Activated naive CD8-positive, alpha-beta T cell treated with anti-CD3 and anti-CD28 coated beads, Interleukin-2, amount 50 U/mL, for 24 hours (primary cell): ENCODE results near the gene INSIG1.

Experiments used
- ATAC-seq: fragments of 150-1000 bp; cut with Tn5 transposase; one replicate; pipeline ENCODE4 v1.10.0; 2021
- DNase-seq: peaks from one replicate; pipeline ENCODE4 v3.0.0; 2021
- H3K27ac Mint-ChIP-seq: one replicate; pipeline ENCODE4 v1.8.0; 2021; ENCODE audit warnings: mild to moderate bottlenecking, mixed read lengths
- H3K27me3 Mint-ChIP-seq: one replicate; pipeline ENCODE4 v1.8.0; 2021; ENCODE audit warnings: mixed read lengths
- H3K36me3 Mint-ChIP-seq: one replicate; pipeline ENCODE4 v1.8.0; 2021; ENCODE audit warnings: low read depth, mixed read lengths
- H3K4me1 Mint-ChIP-seq: one replicate; pipeline ENCODE4 v1.8.0; 2021; ENCODE audit warnings: mixed read lengths
- H3K4me3 Mint-ChIP-seq: one replicate; pipeline ENCODE4 v1.8.0; 2021; ENCODE audit warnings: mild to moderate bottlenecking, moderate library complexity, mixed read lengths
- H3K9me3 Mint-ChIP-seq: one replicate; pipeline ENCODE4 v1.8.0; 2021; ENCODE audit warnings: mixed read lengths

The INSIG1 gene

DNA sequence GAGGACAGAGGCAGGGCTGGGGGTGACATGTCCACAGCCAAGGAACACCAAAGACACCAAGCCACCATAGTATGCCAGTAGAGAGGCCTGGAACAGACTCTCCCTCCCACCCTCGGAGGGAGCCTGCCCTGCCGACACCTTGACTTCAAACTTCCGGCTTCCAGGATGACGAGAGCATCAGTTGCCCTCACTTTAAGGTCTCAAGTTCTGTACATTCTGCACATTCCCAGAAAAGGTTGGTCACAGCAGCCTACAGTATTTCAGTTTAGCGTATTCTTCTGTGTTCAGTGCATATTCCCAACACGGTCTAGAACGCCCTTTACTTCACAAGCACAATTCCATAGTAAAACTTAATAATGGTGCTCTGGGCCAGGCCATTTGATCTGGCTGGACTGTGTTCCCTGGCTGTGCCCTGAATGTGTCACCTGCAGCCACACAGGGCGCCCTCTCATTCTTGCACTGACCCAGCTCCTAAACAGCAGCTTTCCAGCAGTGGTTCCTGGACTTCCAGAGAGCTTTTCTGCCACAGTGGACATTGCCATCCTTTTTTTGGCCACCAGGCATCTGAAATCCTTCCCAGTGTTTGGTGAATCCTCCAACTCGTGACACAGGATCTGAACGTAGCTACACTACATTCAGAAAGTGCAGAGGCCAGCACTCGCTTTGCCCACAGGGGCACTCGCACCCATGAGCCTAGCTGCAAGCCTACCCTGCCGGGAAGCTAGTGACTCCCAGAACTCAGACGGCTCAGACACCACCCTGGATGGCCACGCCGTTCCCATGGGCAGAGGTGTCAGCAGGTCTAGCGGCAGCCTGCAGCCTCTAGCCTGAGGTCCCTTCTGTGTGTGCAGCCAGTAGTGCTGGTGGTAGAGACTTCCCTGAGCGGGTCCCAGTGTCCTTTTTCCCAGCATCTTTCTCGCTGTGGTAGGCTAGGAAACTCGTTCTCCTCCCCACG lies 36.4 kb upstream of the INSIG1 start:
- Mint-ChIP-seq H3K27ac (no peak overlapping the region), H3K27me3 (no peaks in the 10 kb centered on the region), H3K9me3 (no peaks in the 10 kb centered on the region), H3K4me1 (no peaks in the 10 kb centered on the region), H3K36me3 (no peaks in the 10 kb centered on the region), H3K4me3 (no peak overlapping the region)
- DNase-seq: no peak
- ATAC-seq: no peak

GRCh38 chr7:155262031-155262430 lies 35.6 kb upstream of the INSIG1 start:
- DNase-seq (no peak), ATAC-seq (no peak)
- no peak overlapping the region for H3K4me3 Mint-ChIP-seq
- no peak overlapping the region for H3K27ac Mint-ChIP-seq
- no peaks in the 10 kb centered on the region for H3K4me1 Mint-ChIP-seq
- no peaks in the 10 kb centered on the region for H3K9me3 Mint-ChIP-seq
- no peaks in the 10 kb centered on the region for H3K27me3 Mint-ChIP-seq
- H3K36me3 Mint-ChIP-seq: no peaks in the 10 kb centered on the region

- Mint-ChIP-seq H3K4me1 (no peaks in the 10 kb centered on the region), H3K4me3 (no peak overlapping the region), H3K27me3 (peaks cover 2% of the 10 kb centered on the region), H3K36me3 (no peaks in the 10 kb centered on the region), H3K27ac (no peak overlapping the region), H3K9me3 (no peaks in the 10 kb centered on the region)
- DNase-seq (no peak), ATAC-seq (no peak)
These were observed 34.6 kb upstream of the INSIG1 start for GRCh38 chr7:155263051-155263450.

GRCh38 chr7:155263581-155264143 lies 34.0 kb upstream of the INSIG1 start:
- ATAC-seq: no peak

GRCh38 chr7:155265144-155265543 lies 32.5 kb upstream of the INSIG1 start:
- H3K27ac Mint-ChIP-seq: no peak overlapping the region
- ATAC-seq: no peak
- H3K36me3 Mint-ChIP-seq: no peaks in the 10 kb centered on the region
- no peak overlapping the region for H3K4me3 Mint-ChIP-seq
- DNase-seq: no peak
- H3K4me1 Mint-ChIP-seq: no peaks in the 10 kb centered on the region
- H3K27me3 Mint-ChIP-seq: peaks cover 2% of the 10 kb centered on the region
- no peaks in the 10 kb centered on the region for H3K9me3 Mint-ChIP-seq

More at GRCh38 chr7:155263581-155264143, 34.0 kb upstream of the INSIG1 start:
- H3K4me3 Mint-ChIP-seq: no peak overlapping the region
- H3K36me3 Mint-ChIP-seq: no peaks in the 10 kb centered on the region
- no peaks in the 10 kb centered on the region for H3K9me3 Mint-ChIP-seq
- H3K27ac Mint-ChIP-seq: no peak overlapping the region
- H3K27me3 Mint-ChIP-seq: peaks cover 2% of the 10 kb centered on the region
- DNase-seq: no peak
- no peaks in the 10 kb centered on the region for H3K4me1 Mint-ChIP-seq

- ATAC-seq: no peak
- no peak for DNase-seq
- Mint-ChIP-seq H3K4me1 (peaks cover 3% of the 10 kb centered on the region), H3K27ac (no peak overlapping the region), H3K4me3 (no peak overlapping the region), H3K27me3 (peaks cover 4% of the 10 kb centered on the region), H3K36me3 (no peaks in the 10 kb centered on the region), H3K9me3 (no peaks in the 10 kb centered on the region)
These were observed 31.7 kb upstream of the INSIG1 start for GRCh38 chr7:155265961-155266360.

GRCh38 chr7:155266440-155266839 lies 31.2 kb upstream of the INSIG1 start:
- H3K27me3 Mint-ChIP-seq: peaks cover 4% of the 10 kb centered on the region
- no peak for ATAC-seq
- H3K4me3 Mint-ChIP-seq: no peak overlapping the region
- no peaks in the 10 kb centered on the region for H3K36me3 Mint-ChIP-seq
- H3K4me1 Mint-ChIP-seq: peaks cover 5% of the 10 kb centered on the region
- DNase-seq: no peak
- no peak overlapping the region for H3K27ac Mint-ChIP-seq
- no peaks in the 10 kb centered on the region for H3K9me3 Mint-ChIP-seq

DNA sequence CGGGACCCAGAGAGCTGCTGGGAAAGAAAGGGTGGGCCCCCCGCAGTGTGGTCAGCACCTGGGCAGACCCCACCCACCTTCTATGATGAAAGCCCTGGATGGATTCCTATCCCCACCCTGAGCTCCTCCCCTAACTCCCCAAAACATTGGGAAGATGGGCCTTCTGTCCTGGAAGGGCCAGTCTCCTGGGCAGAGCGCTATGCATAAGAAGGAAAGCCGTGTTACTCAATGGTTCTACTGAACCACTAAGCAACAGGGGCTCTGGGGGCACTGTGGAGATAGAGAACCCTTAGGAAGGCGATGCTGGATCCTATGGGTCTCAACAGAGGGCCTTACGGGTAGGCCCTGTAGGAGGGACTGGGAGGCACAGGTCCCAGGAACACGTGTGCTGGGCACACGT lies 30.7 kb upstream of the INSIG1 start:
- Mint-ChIP-seq H3K4me1 (peaks cover 5% of the 10 kb centered on the region), H3K9me3 (no peaks in the 10 kb centered on the region), H3K36me3 (no peaks in the 10 kb centered on the region), H3K4me3 (no peak overlapping the region), H3K27ac (no peak overlapping the region), H3K27me3 (peaks cover 4% of the 10 kb centered on the region)
- ATAC-seq (no peak), DNase-seq (no peak)

DNA sequence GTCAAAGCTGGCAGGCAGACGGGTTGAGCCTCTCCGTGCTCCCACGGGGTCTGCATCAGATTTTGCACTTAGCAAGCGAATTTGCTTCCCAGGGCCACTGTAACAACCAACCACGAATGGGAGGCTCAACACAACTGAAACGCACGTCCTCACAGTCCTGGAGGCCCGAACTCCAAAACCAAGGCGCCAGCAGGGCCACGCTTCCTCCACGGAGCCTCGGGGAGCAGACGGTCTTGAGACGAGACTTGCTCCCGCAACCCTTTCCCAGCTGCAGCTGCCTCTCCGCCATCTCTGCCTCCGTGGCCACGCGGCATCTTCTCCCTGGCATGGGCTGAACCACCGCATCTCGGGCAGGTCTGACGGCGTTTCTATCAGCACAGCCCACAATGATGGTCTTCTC lies 30.2 kb upstream of the INSIG1 start:
- no peak for DNase-seq
- peaks cover 5% of the 10 kb centered on the region for H3K27me3 Mint-ChIP-seq
- no peak for ATAC-seq

DNA sequence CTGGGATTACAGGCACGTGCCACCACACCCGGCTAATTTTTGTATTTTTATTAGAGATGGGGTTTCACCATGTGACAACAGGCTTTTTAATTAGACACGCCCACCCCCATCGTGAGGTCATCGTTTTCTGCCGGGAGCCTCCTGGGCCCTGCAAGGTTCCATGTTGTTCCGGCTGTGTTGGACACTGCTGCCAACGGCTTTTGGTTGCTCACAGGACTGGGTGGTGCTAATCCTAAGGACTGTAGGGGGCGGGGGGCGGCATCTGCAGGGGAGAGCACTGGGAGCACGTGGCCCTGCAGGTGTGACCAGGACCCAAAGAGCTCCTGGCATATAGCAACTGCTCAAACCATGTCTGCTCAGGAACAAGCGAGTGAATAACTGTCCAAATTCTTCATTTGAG lies 29.5 kb upstream of the INSIG1 start:
- Mint-ChIP-seq H3K9me3 (no peaks in the 10 kb centered on the region), H3K27me3 (peaks cover 8% of the 10 kb centered on the region), H3K4me3 (no peak overlapping the region), H3K4me1 (peaks cover 5% of the 10 kb centered on the region), H3K27ac (no peak overlapping the region), H3K36me3 (no peaks in the 10 kb centered on the region)
- no peak for ATAC-seq
- no peak for DNase-seq

More for the DNA sequence above, 30.2 kb upstream of the INSIG1 start:
- no peaks in the 10 kb centered on the region for H3K9me3 Mint-ChIP-seq
- H3K4me3 Mint-ChIP-seq: no peak overlapping the region
- H3K36me3 Mint-ChIP-seq: no peaks in the 10 kb centered on the region
- H3K4me1 Mint-ChIP-seq: peaks cover 5% of the 10 kb centered on the region
- no peak overlapping the region for H3K27ac Mint-ChIP-seq

GRCh38 chr7:155268921-155269650 lies 28.6 kb upstream of the INSIG1 start:
- Mint-ChIP-seq H3K4me1 (peaks cover 5% of the 10 kb centered on the region), H3K27ac (no peak overlapping the region), H3K27me3 (peaks cover 8% of the 10 kb centered on the region), H3K4me3 (no peak overlapping the region), H3K36me3 (no peaks in the 10 kb centered on the region), H3K9me3 (no peaks in the 10 kb centered on the region)
- ATAC-seq: no peak
- DNase-seq: no peak

DNA sequence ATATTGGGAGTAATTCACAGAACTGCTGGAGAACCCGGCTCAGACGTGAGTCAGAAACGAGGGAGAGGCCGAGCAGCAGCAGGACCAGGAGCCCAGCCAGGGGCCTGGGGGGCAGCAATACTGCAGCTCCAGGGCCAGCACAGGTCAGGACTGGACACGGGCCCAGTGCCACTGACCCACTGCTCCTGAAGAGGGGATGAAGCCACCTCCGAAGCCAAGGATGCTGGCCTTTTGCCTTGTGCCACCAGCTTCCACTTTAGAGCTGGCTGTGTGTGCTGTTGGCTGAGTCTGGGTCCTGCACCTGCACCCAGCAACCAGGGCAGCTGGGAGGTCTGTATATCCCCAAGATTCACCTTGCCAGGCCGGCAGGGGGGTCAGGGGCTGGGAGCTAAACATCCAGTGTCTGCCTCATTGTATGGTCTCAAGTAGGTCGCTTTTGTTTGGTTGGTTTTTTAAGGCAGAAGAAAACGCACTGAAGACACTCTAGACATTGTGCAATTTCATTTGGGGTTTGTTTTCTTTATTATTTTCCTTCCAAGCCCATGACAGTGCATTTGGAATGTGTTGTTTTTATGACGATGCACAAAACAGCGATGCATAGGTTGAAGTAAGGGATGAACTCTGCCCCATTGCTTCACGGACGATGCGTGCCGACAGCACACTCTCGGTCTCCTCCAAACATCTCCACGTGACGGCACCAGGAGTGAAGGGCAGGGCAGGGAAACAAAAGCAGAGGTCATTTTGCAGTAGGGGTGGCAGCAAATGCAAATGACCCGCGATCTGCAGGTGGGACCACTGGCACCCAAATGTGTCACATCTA lies 27.7 kb upstream of the INSIG1 start:
- peaks cover 12% of the 10 kb centered on the region for H3K27me3 Mint-ChIP-seq
- DNase-seq: no peak
- no peak for ATAC-seq
- peaks cover 5% of the 10 kb centered on the region for H3K4me1 Mint-ChIP-seq
- H3K27ac Mint-ChIP-seq: no peak overlapping the region
- no peaks in the 10 kb centered on the region for H3K9me3 Mint-ChIP-seq
- no peaks in the 10 kb centered on the region for H3K36me3 Mint-ChIP-seq
- no peak overlapping the region for H3K4me3 Mint-ChIP-seq

- no peak overlapping the region for H3K4me3 Mint-ChIP-seq
- H3K36me3 Mint-ChIP-seq: no peaks in the 10 kb centered on the region
- ATAC-seq (no peak), DNase-seq (no peak)
- H3K27me3 Mint-ChIP-seq: peaks cover 17% of the 10 kb centered on the region
- H3K27ac Mint-ChIP-seq: no peak overlapping the region
- peaks cover 5% of the 10 kb centered on the region for H3K4me1 Mint-ChIP-seq
- H3K9me3 Mint-ChIP-seq: no peaks in the 10 kb centered on the region
These were observed 26.8 kb upstream of the INSIG1 start for GRCh38 chr7:155270861-155271260.

GRCh38 chr7:155274633-155275355 lies 22.9 kb upstream of the INSIG1 start:
- H3K36me3 Mint-ChIP-seq: no peaks in the 10 kb centered on the region
- peaks cover 17% of the 10 kb centered on the region for H3K27me3 Mint-ChIP-seq
- no peak overlapping the region for H3K4me3 Mint-ChIP-seq
- DNase-seq (no peak), ATAC-seq (no peak)
- H3K4me1 Mint-ChIP-seq: peaks cover 8% of the 10 kb centered on the region
- H3K27ac Mint-ChIP-seq: no peak overlapping the region
- H3K9me3 Mint-ChIP-seq: no peaks in the 10 kb centered on the region
